ENCODE data around the gene HOXA7. TPM values are rescaled to one million over a fixed set of nuclear protein-coding genes. Genes with fewer than 3 reads are reported as not detected.

The HOXA7 gene
- total and polyA plus RNA-seq, 8 donors, result 0.98 to 34.8 (median 1.2) TPM; not detected in 1

DNA sequence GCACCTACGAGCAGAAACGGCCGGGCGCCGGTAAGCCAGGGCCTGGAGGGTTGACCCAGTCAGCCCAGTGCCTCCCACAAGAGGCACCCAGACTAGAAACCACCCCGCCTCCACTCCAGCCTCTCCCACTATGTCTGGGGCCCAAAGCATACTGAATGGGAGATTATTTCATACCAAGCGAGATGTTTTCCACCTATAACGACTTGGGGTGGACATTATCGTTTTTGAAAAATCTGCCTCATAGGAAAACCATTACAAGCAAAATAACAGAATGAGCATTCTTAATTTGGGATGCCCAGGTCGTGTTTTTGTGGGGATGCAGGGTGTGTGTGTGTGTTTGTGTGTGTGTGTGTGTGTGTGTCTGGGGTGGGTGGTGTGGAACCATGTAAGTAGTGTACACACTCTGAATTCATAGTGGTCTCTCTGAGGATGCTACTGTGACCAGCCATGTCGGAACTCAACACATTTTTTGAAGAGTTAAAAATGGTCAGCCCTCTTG lies 10.5 kb downstream of the HOXA7 start:
- peaks cover 5 to 95% (median 81%) of the 10 kb centered on the region in 3 donors for H3K27me3 ChIP-seq
- TF ChIP-seq POLR2A (IDR thresholded peaks at IDR 0.05) (no peak), EP300 (IDR thresholded peaks at IDR 0.05) (no peak), POLR2AphosphoS5 (IDR thresholded peaks at IDR 0.05) (no peak)
- TF ChIP-seq, protein P1, sequence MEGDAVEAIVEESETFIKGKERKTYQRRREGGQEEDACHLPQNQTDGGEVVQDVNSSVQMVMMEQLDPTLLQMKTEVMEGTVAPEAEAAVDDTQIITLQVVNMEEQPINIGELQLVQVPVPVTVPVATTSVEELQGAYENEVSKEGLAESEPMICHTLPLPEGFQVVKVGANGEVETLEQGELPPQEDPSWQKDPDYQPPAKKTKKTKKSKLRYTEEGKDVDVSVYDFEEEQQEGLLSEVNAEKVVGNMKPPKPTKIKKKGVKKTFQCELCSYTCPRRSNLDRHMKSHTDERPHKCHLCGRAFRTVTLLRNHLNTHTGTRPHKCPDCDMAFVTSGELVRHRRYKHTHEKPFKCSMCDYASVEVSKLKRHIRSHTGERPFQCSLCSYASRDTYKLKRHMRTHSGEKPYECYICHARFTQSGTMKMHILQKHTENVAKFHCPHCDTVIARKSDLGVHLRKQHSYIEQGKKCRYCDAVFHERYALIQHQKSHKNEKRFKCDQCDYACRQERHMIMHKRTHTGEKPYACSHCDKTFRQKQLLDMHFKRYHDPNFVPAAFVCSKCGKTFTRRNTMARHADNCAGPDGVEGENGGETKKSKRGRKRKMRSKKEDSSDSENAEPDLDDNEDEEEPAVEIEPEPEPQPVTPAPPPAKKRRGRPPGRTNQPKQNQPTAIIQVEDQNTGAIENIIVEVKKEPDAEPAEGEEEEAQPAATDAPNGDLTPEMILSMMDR (IDR thresholded peaks at IDR 0.05), result no peak
- H3K4me1 ChIP-seq, result peaks cover 8 to 43% (median 28%) of the 10 kb centered on the region in 4 donors
- no peak for DNase-seq
- intact Hi-C loops (cut with DNase I; ENCODE audit: low total_unique reads), result no loop called here
- peaks cover 0 to 26% (median 0%) of the 10 kb centered on the region in 4 donors for H3K9me3 ChIP-seq
- peaks cover 0 to 5% (median 0%) of the 10 kb centered on the region in 4 donors for H3K36me3 ChIP-seq
- H3K27ac ChIP-seq, result peak overlapping the region; percentile 41 to 99 (median 88)
- peak overlapping the region; percentile 10 to 64 (median 54) for H3K4me3 ChIP-seq
- WGBS, 5 donors, result 42 to 72% (median 53%) methylated on average over 11 of the region's 11 CpGs

DNA sequence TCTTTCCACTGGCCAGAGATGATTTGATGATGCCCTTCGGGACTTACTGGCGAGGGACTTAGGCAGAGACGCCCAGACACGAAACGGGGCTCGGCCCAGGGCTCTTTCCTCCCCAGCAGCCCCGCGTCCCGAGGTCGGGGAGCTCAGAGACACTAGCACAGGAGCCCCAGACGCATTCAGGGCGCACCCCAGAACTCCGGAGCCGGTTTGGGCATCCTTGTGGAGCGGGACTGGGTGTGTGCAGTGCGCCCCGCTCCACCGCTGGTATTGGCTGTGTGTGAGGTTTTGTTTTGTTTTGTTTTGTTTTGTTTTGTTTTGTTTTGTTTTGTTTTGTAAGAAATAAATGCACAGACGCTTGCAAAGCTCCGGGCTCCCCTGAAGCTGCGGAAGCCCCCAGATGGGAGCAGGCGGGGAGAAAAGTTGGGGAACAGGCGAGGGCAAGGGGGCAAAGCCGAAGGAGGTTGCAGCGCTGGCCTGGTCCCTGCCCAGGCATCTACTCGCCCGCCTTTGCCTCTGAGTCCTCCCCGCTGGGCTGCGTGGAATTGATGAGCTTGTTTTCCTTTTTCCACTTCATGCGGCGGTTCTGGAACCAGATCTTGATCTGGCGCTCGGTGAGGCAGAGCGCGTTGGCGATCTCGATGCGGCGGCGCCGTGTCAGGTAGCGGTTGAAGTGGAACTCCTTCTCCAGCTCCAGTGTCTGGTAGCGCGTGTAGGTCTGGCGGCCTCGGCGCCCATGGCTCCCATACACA lies 11.1 kb downstream of the HOXA7 start:
- peak overlapping the region; percentile 41 to 99 (median 88) for H3K27ac ChIP-seq
- H3K4me1 ChIP-seq, result peaks cover 7 to 36% (median 22%) of the 10 kb centered on the region in 4 donors
- WGBS, 5 donors, result 45 to 65% (median 50%) methylated on average over 46 to 47 of the region's 47 CpGs
- peaks cover 0 to 5% (median 0%) of the 10 kb centered on the region in 4 donors for H3K36me3 ChIP-seq
- intact Hi-C loops (cut with DNase I; ENCODE audit: low total_unique reads), result no loop called here
- no peak for DNase-seq
- TF ChIP-seq POLR2AphosphoS5 (IDR thresholded peaks at IDR 0.05), result no peak
- TF ChIP-seq, protein P1 (IDR thresholded peaks at IDR 0.05), result no peak
- TF ChIP-seq POLR2A (IDR thresholded peaks at IDR 0.05), result no peak
- no peak for TF ChIP-seq EP300 (IDR thresholded peaks at IDR 0.05)
- H3K4me3 ChIP-seq, result peak overlapping the region; percentile 10 to 64 (median 54)
- H3K9me3 ChIP-seq, result peaks cover 0 to 26% (median 0%) of the 10 kb centered on the region in 4 donors
- peaks cover 3 to 94% (median 79%) of the 10 kb centered on the region in 3 donors for H3K27me3 ChIP-seq

DNA sequence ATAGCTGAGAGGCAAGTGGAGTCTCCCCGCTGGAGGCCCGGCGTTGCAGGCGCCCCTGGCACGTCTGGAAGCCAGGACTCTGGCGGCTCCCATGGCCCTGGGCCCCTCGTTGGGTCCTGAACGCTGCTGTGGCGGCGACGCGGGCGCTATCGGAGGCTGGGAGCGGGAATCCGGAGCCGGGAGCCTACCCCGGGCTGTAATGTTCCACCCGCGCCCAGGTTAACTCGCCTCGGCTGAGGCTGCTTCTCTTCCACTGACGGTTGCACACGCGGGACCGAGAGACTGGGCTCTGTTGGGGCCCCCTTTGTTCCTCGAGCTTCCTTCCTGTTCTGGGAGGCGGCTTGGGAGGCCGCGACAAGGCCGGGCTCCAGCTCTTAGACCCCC lies 11.7 kb downstream of the HOXA7 start:
- DNase-seq, result no peak
- intact Hi-C loops (cut with DNase I; ENCODE audit: low total_unique reads), result no loop called here
- TF ChIP-seq POLR2AphosphoS5 (IDR thresholded peaks at IDR 0.05) (no peak), POLR2A (IDR thresholded peaks at IDR 0.05) (no peak), EP300 (IDR thresholded peaks at IDR 0.05) (no peak)
- TF ChIP-seq, protein P1 (IDR thresholded peaks at IDR 0.05), result no peak
- Histone ChIP-seq H3K36me3 (peaks cover 0 to 5% (median 0%) of the 10 kb centered on the region in 4 donors), H3K9me3 (peaks cover 0 to 26% (median 0%) of the 10 kb centered on the region in 4 donors), H3K4me1 (peaks cover 7 to 35% (median 20%) of the 10 kb centered on the region in 4 donors), H3K4me3 (peak overlapping the region; percentile 10 to 64 (median 54)), H3K27me3 (peaks cover 0 to 94% (median 77%) of the 10 kb centered on the region in 3 donors), H3K27ac (peak overlapping the region; percentile 23 to 99 (median 88))
- WGBS, 5 donors, result 21 to 45% (median 29%) methylated on average over 12 to 31 of the region's 31 CpGs

DNA sequence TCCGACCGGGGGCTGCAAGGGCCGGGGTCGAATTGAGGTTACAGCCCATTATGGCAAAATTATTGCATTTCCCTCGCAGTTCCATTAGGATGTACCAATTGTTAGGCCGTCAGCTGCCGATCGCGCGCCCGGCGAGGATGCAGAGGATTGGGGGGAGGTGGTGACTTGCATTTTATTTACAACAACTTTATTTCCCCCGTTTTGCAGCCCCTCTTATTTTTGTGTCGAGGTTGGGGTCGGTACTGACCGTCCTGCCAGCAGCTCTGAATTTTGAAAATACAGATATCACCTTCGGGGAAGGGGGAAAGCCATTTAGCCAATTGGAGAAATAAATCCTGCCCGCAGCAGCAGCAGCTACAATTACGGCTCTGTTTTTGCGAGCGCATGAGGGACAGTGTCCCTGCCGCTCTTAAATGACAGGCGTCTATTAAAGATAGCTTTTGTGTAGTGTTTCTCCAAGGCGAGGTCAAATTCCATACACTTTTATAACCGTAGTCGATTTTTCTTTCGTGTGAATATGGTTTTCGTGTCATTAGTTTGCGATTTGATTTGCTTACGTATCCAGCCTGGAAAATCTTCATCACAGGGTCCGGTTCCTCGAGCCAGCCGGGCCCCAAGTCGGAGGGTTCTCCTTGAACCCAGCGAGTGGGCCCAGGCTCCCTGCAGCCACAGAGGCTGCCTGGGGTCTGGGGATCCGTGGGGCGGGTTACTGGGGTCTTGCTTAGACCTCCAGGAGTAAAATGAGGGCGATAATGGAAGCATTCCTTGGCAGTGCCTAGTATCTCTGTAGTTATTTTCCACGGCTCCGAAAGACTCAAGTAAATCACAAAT lies 12.3 kb downstream of the HOXA7 start:
- Histone ChIP-seq H3K9me3 (peaks cover 0 to 26% (median 0%) of the 10 kb centered on the region in 4 donors), H3K27me3 (peaks cover 0 to 94% (median 79%) of the 10 kb centered on the region in 3 donors), H3K27ac (peak overlapping the region; percentile 24 to 99 (median 88)), H3K4me1 (peaks cover 7 to 35% (median 20%) of the 10 kb centered on the region in 4 donors), H3K4me3 (peak overlapping the region; percentile 54 to 65 (median 60)), H3K36me3 (peaks cover 0 to 5% (median 0%) of the 10 kb centered on the region in 4 donors)
- TF ChIP-seq POLR2AphosphoS5 (IDR thresholded peaks at IDR 0.05) (no peak), POLR2A (IDR thresholded peaks at IDR 0.05) (no peak), EP300 (IDR thresholded peaks at IDR 0.05) (no peak)
- TF ChIP-seq, protein P1 (IDR thresholded peaks at IDR 0.05), result no peak
- no peak for DNase-seq
- 25 to 33% (median 31%) methylated on average over 39 to 40 of the region's 40 CpGs for WGBS, 5 donors
- intact Hi-C loops (cut with DNase I; ENCODE audit: low total_unique reads), result no loop called here
